NCI-H2196 treated with DMSO at 0.1 percent for 48 hours (cell line): ENCODE data around the gene PYGB.
"Not testable (repeated sequence)": the region's sequence is repeated elsewhere in the genome, so short reads cannot be mapped to it uniquely, and the experiment has no call there.

Experiments used
- DNase-seq: peaks from one replicate; lab custom pipeline; 2025; ENCODE audit not compliant: unreplicated experiment; lab: John Stamatoyannopoulos, UW

PYGB gene

GRCh38 chr20:25325997-25326396 lies 78.1 kb downstream of the PYGB start:
- DNase-seq = no peak

DNA sequence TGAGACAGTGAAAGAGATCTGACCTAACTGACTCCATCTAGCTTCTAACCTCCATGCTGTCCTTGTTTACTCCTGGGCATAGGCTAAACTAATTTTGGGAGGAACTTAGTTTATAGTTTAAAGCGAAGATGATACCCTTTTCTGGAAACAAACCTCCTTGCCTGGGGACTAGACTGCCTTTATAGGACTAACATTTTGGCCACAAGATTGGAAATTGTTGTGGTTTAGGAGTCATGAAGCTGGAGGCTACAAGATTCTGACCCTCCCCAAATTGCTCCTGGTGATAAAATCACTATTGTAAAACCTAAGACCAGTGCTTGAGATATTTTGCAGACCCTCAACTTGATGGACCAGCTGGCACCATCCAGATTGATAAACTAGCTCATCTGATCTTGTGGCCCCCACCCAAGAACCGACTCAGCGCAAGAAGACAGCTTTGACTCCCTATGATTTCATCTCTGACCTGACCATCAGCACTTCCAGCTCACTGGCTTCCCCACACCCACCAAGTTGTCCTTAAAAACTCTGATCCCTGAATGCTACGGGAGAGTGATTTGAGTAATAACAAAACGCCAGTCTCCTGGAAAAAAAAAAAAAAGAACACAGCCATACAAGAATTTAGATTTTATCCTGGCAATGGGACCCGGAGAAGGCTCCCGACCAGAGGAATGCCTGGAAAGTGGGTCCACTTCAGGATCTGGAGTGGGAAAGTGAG lies 79.8 kb downstream of the PYGB start:
- no peak for DNase-seq

DNA sequence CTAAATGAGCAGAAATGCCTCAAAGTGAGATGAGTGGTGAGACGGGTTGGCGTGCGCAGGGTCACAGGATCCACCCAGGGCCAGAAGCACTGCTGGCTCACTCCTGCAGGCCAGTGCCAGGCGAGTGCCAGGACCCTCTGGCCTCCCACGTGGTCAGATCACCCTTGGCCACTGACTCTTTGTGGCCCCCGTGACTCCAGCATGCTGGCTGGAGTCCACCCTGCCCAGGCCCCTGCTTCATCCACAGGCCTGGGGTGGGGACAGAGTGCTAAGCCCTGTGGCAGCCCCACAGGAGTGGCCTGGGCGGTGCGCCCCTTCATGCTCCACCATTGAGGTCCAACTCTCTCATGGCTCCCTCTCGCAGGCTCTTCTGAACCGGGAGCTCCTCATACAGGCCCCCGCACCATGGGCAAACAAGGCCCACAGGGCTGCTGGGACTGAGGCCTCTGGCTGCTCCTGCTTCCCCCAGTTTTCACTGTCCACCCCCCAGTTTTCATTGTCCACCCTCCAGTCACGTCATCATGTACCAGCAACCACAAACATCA lies 81.1 kb downstream of the PYGB start:
- DNase-seq = no peak

- not testable (repeated sequence) for DNase-seq
These were observed 87.1 kb downstream of the PYGB start for GRCh38 chr20:25334972-25335371.

GRCh38 chr20:25336561-25337422 lies 88.9 kb downstream of the PYGB start:
- no peak for DNase-seq

DNA sequence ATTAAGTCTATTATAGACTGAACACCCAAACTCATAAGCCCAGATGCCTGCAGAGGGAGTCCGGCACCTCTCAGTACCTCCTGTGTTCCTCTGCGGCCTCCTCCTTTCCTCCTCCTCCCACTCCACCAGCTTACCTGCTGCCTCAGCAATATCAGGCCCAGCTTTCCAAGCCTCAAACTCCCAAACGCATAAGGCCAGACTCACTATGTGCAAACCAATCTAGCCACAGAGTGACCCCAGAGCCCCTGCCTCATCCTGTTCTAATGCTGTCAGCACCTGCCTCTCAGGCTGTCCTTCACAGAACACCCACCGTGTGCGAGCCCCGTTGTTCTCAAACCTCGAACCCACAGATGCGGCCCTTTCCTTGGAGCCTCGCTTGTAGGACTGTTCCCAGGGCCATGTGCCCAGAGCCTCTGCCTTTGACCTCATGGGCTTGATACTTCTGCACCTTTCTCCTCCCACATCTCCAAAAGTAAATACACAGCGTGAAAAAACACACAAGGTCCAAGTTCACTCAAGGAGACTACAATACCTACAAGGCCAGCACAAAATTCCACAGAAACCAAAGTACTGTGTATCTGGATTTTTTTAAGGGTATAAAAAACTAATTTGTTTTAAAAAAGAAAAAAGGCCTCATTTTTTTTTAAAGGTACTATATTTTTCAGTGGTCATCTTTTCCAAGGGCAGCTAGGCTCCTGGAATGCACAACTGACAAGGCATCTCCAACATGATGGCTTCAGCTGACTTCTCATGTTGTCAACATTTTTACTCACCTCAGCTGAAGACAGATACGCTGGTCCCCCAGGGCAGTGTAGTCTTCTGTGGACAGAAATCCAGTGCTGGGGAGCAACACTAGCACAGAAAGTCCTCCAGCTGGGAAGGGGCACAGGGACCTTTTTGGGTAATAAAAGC lies 90.5 kb downstream of the PYGB start:
- DNase-seq = no peak

DNA sequence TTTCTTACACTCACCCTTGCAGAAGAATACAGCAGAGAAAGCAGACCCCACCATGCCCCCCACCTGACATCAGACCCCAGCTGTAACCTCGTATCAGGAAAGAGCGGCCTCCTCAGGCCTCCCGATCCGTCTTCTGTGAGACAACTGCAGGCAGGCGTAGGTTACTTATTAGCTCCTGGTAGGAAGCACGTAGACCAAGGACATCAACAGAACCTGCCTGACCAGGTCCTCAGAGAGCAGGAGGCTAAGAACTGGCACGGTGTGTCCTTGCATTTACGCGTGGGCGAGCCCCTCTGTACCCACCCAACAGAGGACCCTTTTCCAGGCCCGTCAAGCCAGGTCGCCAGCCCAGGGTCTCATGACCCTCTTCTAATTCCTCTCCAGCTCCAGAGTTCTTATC lies 91.7 kb downstream of the PYGB start:
- DNase-seq = no peak

DNA sequence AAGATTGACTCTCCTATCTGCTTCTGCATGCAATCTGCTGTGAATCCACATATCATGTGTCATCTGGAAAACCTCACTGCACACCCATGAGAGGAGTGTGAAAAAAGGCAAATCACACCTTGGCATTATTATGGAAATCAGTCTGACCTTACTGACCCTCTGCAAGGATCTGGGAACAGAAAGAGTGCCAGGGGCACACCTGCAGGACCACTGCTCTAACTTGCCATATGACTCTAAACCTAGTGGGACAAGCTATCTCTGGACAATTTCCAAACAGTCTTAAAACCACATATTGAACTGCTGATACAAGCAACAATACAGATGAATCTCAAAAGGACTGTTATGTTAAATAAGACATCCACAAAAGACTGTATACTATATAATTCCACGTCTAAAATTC lies 92.5 kb downstream of the PYGB start:
- no peak for DNase-seq

DNA sequence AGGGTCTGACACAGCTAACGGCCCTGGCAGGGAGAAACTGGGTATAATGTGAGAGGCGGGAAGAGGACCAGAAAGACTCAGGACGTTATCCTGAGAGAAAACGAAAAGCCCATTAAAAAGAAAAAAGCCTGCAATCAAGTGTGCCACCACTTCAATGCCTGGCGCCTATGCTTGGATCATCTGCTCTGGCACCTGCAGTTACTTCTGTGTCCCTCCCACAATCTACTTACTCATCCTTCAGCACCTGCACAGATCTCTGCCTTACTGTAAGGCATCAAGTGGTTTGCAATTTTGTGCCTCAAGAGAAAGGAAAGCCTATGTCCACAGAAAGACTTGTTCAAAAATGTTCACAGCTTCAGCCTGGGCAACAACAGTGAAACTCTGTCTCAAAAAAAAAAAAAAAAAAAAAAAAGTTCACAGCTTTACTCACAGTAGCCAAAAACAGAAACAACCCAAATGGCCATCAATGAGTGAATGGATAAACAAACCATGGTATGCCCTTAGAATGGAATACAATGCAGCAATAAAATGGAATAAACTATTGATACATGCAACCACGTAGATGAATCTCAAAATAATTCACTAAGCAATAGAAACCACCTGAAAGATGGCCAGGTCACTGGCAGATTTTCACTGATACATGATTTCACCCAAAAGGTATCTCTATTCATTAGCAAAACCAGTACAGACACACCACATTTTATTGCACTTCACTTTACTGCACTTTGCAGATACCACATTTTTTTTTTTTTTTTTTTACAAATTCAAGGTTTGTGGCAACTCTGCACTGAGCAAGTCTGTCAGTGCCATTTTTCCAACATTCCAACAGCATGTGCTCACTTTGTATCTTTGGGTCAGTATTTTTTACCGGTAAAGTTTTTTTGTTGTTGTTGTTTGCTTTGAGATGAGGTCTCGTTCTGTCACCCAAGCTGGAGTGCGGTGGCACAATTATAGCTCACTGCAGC lies 94.1 kb downstream of the PYGB start:
- peak; percentile 80 for DNase-seq

DNA sequence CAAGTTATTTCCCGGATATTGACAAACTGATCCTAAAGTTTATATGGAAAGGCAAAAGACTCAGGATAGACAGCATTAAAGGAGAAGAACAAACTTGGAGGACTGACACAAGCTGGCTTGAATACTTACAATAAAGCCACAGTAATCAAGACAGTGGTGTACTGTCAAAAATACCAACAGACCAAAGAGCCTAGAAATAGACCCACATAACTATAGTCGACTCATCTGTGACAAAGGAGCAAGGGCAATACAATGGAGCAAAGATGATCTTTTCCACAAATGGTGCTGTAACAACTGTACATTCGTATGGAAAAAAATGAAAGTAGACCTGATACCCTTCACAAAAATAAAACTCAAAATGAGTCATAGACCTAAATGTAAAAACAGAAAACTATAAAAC lies 96.7 kb downstream of the PYGB start:
- no peak for DNase-seq

DNA sequence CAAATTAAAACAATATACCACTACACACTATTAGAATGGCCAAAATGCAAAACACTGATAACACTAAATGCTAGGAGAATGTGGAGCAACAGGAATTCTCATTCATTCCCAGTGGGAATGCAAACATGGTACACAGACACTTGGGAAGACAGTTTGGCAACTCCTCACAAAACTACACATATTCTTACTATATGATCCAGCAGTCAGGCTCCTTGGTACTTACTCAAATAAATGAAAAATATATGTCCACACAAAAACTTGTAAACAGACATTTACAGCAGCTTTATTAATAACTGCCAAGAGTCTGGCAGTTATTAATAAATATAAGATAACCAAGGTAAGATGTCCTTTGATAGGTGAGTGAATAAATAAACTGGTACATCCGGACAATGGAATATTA lies 97.8 kb downstream of the PYGB start:
- DNase-seq = no peak

- DNase-seq = no peak
These were observed 98.5 kb downstream of the PYGB start for GRCh38 chr20:25346349-25346748.
